KMS-11 (cell line): ENCODE results near the gene AKAP14.

Source experiments
- H2AFZ ChIP-seq: fragments of 200-600 bp; sonication (generic); 2 replicates; pipeline ENCODE4 v1.6.1; 2016; ENCODE audit warnings: antibody characterized with exemption, mixed run types, low read depth
- H3K27ac ChIP-seq: fragments of 200-600 bp; sonication (generic); 2 replicates; pipeline ENCODE4 v1.6.1; 2016; ENCODE audit warnings: mild to moderate bottlenecking, mixed run types
- H3K27me3 ChIP-seq: fragments of 200-600 bp; sonication (generic); 2 replicates; pipeline ENCODE4 v1.6.1; 2017; ENCODE audit warnings: mild to moderate bottlenecking, low read depth, mixed run types, moderate library complexity; ENCODE audit not compliant: insufficient read depth
- H3K36me3 ChIP-seq: fragments of 200-600 bp; sonication (generic); 2 replicates; pipeline ENCODE4 v1.6.1; 2017; ENCODE audit warnings: mild to moderate bottlenecking, mixed run types; ENCODE audit not compliant: insufficient read depth
- H3K4me1 ChIP-seq: fragments of 200-600 bp; sonication (generic); 2 replicates; pipeline ENCODE4 v1.6.1; 2016; ENCODE audit warnings: mild to moderate bottlenecking, low read depth, mixed run types; ENCODE audit not compliant: poor library complexity, severe bottlenecking
- H3K4me2 ChIP-seq: fragments of 200-600 bp; sonication (generic); 2 replicates; pipeline ENCODE4 v1.7.0; 2016; ENCODE audit warnings: mild to moderate bottlenecking, mixed run types
- H3K4me3 ChIP-seq: fragments of 200-600 bp; sonication (generic); IDR thresholded peaks from 2 replicates; pipeline ENCODE4 v1.6.1; 2017; ENCODE audit warnings: low read depth, low read length, mixed read lengths; ENCODE audit not compliant: insufficient read depth
- H3K79me2 ChIP-seq: fragments of 200-600 bp; sonication (generic); 2 replicates; pipeline ENCODE4 v1.6.1; 2016; ENCODE audit warnings: low read depth, mixed run types; ENCODE audit not compliant: insufficient read depth
- H3K9ac ChIP-seq: fragments of 200-600 bp; sonication (generic); 2 replicates; pipeline ENCODE4 v1.6.1; 2016; ENCODE audit warnings: mild to moderate bottlenecking, mixed run types
- H4K20me1 ChIP-seq: fragments of 200-600 bp; sonication (generic); 2 replicates; pipeline ENCODE4 v1.6.1; 2016; ENCODE audit warnings: mild to moderate bottlenecking, mixed run types; ENCODE audit not compliant: insufficient read depth
- TF ChIP-seq, protein P1 (sequence below): fragments of 200-600 bp; sonication (generic); conservative IDR thresholded peaks from 2 replicates; pipeline ENCODE4 v1.6.1; 2017; ENCODE audit warnings: low read depth, mild to moderate bottlenecking, antibody characterized with exemption, low read length, moderate library complexity, mixed read lengths

AKAP14 gene

DNA sequence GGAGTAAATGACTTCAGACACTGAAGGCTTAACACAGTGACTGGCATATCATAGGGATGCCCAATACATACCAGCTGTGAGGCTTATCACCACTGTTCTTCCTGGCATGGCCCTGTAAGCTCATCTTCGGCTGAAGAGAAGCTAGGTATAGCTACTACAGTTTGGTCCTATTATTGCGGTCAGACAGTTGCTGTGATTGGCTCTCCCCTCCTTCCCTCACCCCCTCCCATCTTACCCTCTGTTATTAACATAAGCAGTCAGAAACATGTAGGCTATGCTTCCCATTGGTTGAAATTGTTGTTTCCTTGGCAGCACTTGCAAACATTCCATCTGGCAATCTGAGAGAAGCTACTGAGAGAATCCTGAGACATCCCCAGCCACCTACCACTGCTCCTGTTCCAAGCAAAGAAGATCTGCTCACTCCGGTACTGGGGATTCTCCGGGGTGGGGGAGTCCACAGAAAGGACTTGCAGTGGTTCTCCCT lies at the start of gene AKAP14:
Gene AKAP14 (plus strand): TSS at position 51 of the 484 bp plus-strand sequence. CDS start 7,331 bp downstream, outside the sequence.
- no peak within 1 kb of the TSS for H3K9ac ChIP-seq
- no peak within 1 kb of the TSS for H3K27ac ChIP-seq
- H3K4me3 ChIP-seq = no peak within 1 kb of the TSS
- no peak within 1 kb of the TSS for H2AFZ ChIP-seq
- H3K27me3 ChIP-seq = no peaks in the 10 kb centered on the region
- H3K79me2 ChIP-seq = no peaks in the 10 kb centered on the region
- no peak within 1 kb of the TSS for H3K4me2 ChIP-seq
- H3K4me1 ChIP-seq = no peaks in the 10 kb centered on the region
- no peaks in the 10 kb centered on the region for H3K36me3 ChIP-seq
- no peaks in the 10 kb centered on the region for H4K20me1 ChIP-seq
- TF ChIP-seq, protein P1, sequence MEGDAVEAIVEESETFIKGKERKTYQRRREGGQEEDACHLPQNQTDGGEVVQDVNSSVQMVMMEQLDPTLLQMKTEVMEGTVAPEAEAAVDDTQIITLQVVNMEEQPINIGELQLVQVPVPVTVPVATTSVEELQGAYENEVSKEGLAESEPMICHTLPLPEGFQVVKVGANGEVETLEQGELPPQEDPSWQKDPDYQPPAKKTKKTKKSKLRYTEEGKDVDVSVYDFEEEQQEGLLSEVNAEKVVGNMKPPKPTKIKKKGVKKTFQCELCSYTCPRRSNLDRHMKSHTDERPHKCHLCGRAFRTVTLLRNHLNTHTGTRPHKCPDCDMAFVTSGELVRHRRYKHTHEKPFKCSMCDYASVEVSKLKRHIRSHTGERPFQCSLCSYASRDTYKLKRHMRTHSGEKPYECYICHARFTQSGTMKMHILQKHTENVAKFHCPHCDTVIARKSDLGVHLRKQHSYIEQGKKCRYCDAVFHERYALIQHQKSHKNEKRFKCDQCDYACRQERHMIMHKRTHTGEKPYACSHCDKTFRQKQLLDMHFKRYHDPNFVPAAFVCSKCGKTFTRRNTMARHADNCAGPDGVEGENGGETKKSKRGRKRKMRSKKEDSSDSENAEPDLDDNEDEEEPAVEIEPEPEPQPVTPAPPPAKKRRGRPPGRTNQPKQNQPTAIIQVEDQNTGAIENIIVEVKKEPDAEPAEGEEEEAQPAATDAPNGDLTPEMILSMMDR = no peak

DNA sequence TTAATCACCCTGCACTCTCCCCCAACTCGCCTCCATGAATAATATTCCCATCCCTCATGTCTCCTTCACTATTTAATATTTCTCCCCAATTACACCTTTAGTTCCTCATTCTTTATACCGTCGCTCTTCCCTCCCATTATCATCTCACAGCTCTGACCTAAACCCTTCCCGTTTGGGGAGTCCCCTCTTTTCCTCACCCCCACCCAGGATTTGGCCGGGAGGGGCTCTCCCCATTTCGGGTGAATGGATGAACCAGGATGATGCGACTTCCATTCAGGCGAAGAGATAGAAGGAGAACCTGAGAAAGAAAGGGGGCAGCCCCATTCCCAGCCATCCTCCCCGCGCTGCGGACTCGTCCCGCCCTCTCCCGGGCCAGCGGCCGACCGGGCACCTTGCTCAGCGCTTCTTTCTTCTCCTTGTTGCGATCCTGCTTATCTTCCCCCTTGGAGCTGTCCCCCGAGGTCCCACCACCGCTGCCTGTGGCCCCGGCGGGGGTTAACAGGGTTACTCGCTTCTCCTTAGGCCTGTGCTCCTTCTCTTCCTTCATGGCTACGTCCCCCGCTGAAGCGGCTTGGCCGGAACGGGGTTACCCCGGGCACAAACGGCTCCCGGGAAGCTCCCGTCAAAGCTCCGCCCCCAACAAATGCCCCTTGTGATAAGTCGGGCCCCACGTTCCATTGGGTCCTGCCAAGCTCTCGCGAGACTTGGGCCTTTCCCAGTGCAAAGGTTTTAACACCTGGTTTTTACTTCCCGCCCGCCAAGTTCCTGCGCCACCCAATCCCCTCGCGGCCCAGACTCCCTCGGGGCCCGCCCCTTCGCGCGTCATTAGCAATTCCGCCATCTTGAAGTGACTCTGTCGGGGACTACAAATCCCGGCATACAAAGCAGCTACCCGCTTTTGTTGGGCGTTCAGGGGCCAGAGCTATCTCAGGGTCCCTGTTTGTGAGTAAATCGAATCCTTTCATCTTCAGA lies 43.0 kb upstream of the AKAP14 start, which contains the start of gene UPF3B:
Gene UPF3B (minus strand): TSS at position 582 of the 972 bp plus-strand sequence. CDS start 35 bp downstream, at position 547.
- H3K27me3 ChIP-seq = no peaks in the 10 kb centered on the region
- no peaks in the 10 kb centered on the region for H4K20me1 ChIP-seq
- peaks cover 15% of the 10 kb centered on the region; the same call in 1 of the 2 replicates for H3K79me2 ChIP-seq
- peaks cover 19% of the 10 kb centered on the region for H3K4me1 ChIP-seq
- peak within 1 kb of the TSS; percentile 55 for H3K27ac ChIP-seq
- H3K4me3 ChIP-seq = peak within 1 kb of the TSS; percentile 63
- H3K9ac ChIP-seq = peak within 1 kb of the TSS; percentile 66; the same call in 1 of the 2 replicates
- no peaks in the 10 kb centered on the region for H3K36me3 ChIP-seq
- H3K4me2 ChIP-seq = peak within 1 kb of the TSS; percentile 99
- peak within 1 kb of the TSS; percentile 75 for H2AFZ ChIP-seq
- TF ChIP-seq, protein P1 = no peak

DNA sequence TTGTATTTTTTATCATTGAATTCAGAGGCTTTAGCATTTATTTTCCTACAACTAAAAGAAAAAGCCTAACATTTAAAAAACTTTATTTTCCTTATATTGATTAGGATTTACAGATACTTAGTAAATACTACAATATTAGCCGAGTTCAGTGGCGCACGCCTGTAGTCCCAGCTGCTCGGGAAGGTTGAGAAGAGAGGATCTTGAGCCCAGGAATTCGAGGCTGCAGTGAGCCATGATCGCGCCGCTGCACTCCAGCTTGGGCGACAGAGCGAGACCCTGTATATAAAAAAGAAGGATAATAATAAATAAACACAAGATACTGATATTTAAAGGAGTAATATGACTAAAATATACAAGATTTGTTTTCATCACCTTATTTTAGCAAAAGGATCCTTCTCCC lies 42.2 kb upstream of the AKAP14 start:
- no peak overlapping the region for H3K27ac ChIP-seq
- no peak overlapping the region for H3K4me3 ChIP-seq
- TF ChIP-seq, protein P1 = no peak
- H2AFZ ChIP-seq = peak overlapping the region; percentile 73
- peaks cover 21% of the 10 kb centered on the region for H3K4me1 ChIP-seq
- H3K79me2 ChIP-seq = peaks cover 15% of the 10 kb centered on the region; the same call in 1 of the 2 replicates
- no peaks in the 10 kb centered on the region for H4K20me1 ChIP-seq
- no peaks in the 10 kb centered on the region for H3K27me3 ChIP-seq
- peak overlapping the region; percentile 6; the same call in 1 of the 2 replicates for H3K9ac ChIP-seq
- H3K4me2 ChIP-seq = peak overlapping the region; percentile 99
- H3K36me3 ChIP-seq = no peaks in the 10 kb centered on the region

DNA sequence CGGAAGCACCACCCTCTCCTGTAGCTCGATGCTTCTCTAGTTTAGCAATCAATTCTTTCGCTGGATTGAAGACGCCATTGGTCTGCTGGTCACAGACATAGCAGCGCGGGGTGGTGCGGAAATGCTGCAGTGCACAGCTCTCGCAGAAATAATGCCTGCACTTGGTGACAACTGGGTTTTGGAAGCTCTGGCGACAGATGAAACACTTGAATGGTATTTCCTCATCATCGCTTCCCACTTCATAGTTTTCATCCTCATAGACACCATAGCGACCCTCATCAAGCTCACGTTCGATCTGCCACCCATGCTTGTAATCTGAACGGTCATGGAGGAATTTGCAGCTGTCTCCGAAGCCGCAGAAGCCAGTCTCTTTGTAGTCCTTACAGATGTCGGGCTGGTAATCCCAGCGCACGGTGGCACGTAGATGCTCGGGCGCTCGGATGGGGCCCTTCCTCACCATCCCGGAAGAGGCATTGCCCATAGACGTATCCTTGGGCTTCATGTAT lies 25.0 kb upstream of the AKAP14 start:
- peak overlapping the region; percentile 94 for H3K4me2 ChIP-seq
- H3K27ac ChIP-seq = peak overlapping the region; percentile 80
- TF ChIP-seq, protein P1 = no peak

More for the DNA sequence above, 25.0 kb upstream of the AKAP14 start:
- Histone ChIP-seq H3K27me3 (no peaks in the 10 kb centered on the region), H3K9ac (peak overlapping the region; percentile 77), H2AFZ (peak overlapping the region; percentile 55), H3K79me2 (peaks cover 58% of the 10 kb centered on the region), H3K4me1 (peaks cover 17% of the 10 kb centered on the region), H4K20me1 (no peaks in the 10 kb centered on the region), H3K36me3 (no peaks in the 10 kb centered on the region), H3K4me3 (no peak overlapping the region)
